K562 (cell line): ENCODE results near the gene ZNF581. TPM values are rescaled to one million over a fixed set of nuclear protein-coding genes. Genes with fewer than 3 reads are reported as not detected.

ENCODE experiments used
- ATAC-seq: fragments of 200-7000 bp; cut with Tn5 transposase; 3 replicates; pipeline ENCODE4 v1.9.1; 2020; ENCODE audit warnings: moderate library complexity
- BruUV-seq: library from RNA; stranded (reverse); fragments of 400-500 nt; replicated peaks from 2 replicates; lab custom pipeline; 2021; lab: Mats Ljungman, UMichigan
- CTCF ChIA-PET: fragments of 300-600 bp; formaldehyde crosslinking; extraction: SDS; loops from one replicate; lab custom pipeline; 2021; ENCODE audit warnings: low intra/inter-chr PET ratio; lab: Yijun Ruan, JAX
- POLR2A ChIA-PET: fragments of 300-600, 350-650 bp; sonication (Branson Sonifier 250); formaldehyde crosslinking; extraction: SDS; loops from one replicate; lab custom pipeline; 2021; ENCODE audit warnings: antibody characterized with exemption, inconsistent platforms; lab: Yijun Ruan, JAX
- DNase-seq, 4 experiments: peaks; one replicate each; pipeline versions ENCODE4 v3.0.0 to v3.0.0-alpha.2; 2011 to 2018; ENCODE audit warnings: low spot score in 3 of 4, mixed read lengths in 3 of 4; ENCODE audit errors: extremely low read depth in 1 of 4
- FAIRE-seq: peaks from 2 replicates; lab custom pipeline; 2011; peaks lifted over from hg19 to GRCh38; lab: Jason Lieb, UNC
- H2AFZ ChIP-seq: 2 replicates; pipeline ENCODE4 v1.6.0; 2011; ENCODE audit warnings: low read depth, low read length, control low read depth, inconsistent platforms
- H3K27ac ChIP-seq: fragments of 200-600 bp; 3 replicates; pipeline ENCODE4 v1.8.0; 2011; ENCODE audit warnings: low read depth, mild to moderate bottlenecking, control low read depth, inconsistent platforms, low read length, moderate library complexity, mixed read lengths; ENCODE audit errors: extremely low read depth
- H3K27me3 ChIP-seq, 2 experiments: fragments of 300-600 bp in 1 of 2; 2 replicates in 1 of 2; 3 replicates in 1 of 2; pipeline versions ENCODE4 v1.6.0 to v1.8.0; 2011; ENCODE audit warnings: inconsistent platforms in 2 of 2, low read length in 2 of 2, mild to moderate bottlenecking in 1 of 2, mixed read lengths in 1 of 2, moderate library complexity in 1 of 2; ENCODE audit not compliant: control insufficient read depth in 2 of 2, insufficient read depth in 2 of 2
- H3K36me3 ChIP-seq: fragments of 300-600 bp; 3 replicates; pipeline ENCODE4 v1.8.0; 2011; ENCODE audit warnings: mild to moderate bottlenecking, low read length, inconsistent platforms; ENCODE audit not compliant: control insufficient read depth, insufficient read depth
- H3K4me1 ChIP-seq, 2 experiments: fragments of 200-600 bp in 1 of 2; replicated peaks in 1 of 2; 2 replicates in 1 of 2; 3 replicates in 1 of 2; pipeline versions ENCODE4 v1.5.1 to v1.8.0; 2011; ENCODE audit warnings: inconsistent platforms in 2 of 2, low read length in 2 of 2, mild to moderate bottlenecking in 1 of 2, mixed read lengths in 1 of 2, moderate library complexity in 1 of 2; ENCODE audit not compliant: control insufficient read depth in 2 of 2, insufficient read depth in 2 of 2
- H3K4me2 ChIP-seq: 2 replicates; pipeline ENCODE4 v1.6.1; 2011; ENCODE audit warnings: low read length, control low read depth, inconsistent platforms, mixed read lengths; ENCODE audit not compliant: insufficient read depth
- H3K4me3 ChIP-seq: fragments of 200-600 bp; sonication (generic), shearing (Covaris generic); 2 replicates; pipeline ENCODE4 v1.5.1; 2016; ENCODE audit warnings: control low read depth, inconsistent platforms
- H3K79me2 ChIP-seq: fragments of 200-600 bp; 3 replicates; pipeline ENCODE4 v1.8.0; 2011; ENCODE audit warnings: low read length, inconsistent platforms; ENCODE audit not compliant: control insufficient read depth, insufficient read depth
- H3K9ac ChIP-seq, 2 experiments: 2 replicates each; pipeline versions ENCODE4 v1.6.0 to v1.6.1; 2011; ENCODE audit warnings: low read depth in 2 of 2, low read length in 2 of 2, control low read depth in 1 of 2, inconsistent platforms in 1 of 2, mild to moderate bottlenecking in 1 of 2, mixed read lengths in 1 of 2; ENCODE audit not compliant: insufficient read depth in 1 of 2
- H3K9me1 ChIP-seq: one replicate; pipeline ENCODE4 v1.6.0; 2011; ENCODE audit warnings: inconsistent platforms, mild to moderate bottlenecking, low read length, moderate library complexity; ENCODE audit not compliant: control insufficient read depth, insufficient read depth
- H3K9me3 ChIP-seq: replicated peaks from 2 replicates; pipeline ENCODE4 v1.5.1; 2011; ENCODE audit warnings: low read depth, low read length, inconsistent platforms; ENCODE audit not compliant: control insufficient read depth, insufficient read depth
- H4K20me1 ChIP-seq: replicated peaks from 2 replicates; pipeline ENCODE4 v1.6.1; 2011; ENCODE audit warnings: low read length, inconsistent platforms, mixed read lengths; ENCODE audit not compliant: control insufficient read depth, insufficient read depth
- CREM ChIP-seq: IDR thresholded peaks from 2 replicates; pipeline ENCODE4 v1.6.1; 2014; ENCODE audit warnings: antibody characterized with exemption, low read depth
- FOXM1 ChIP-seq, 2 experiments: fragments of 450-650 bp in 1 of 2; sonication (generic) in 1 of 2; formaldehyde crosslinking in 1 of 2; IDR thresholded peaks; 2 replicates each; pipeline versions ENCODE4 v1.6.1 to v1.9.0; 2017 to 2022; ENCODE audit warnings: low read depth in 2 of 2, mild to moderate bottlenecking in 2 of 2, missing genetic modification reagents in 1 of 2, moderate library complexity in 1 of 2
- JUN ChIP-seq, 2 experiments: sonication (generic) in 1 of 2; formaldehyde crosslinking in 1 of 2; IDR thresholded peaks; 2 replicates each; pipeline versions ENCODE4 v1.6.1 to v1.8.0; 2012 to 2022; ENCODE audit warnings: borderline replicate concordance in 2 of 2, mild to moderate bottlenecking in 2 of 2, improper control_type of control experiment in 1 of 2, low read depth in 1 of 2, low read length in 1 of 2, missing genetic modification reagents in 1 of 2
- MED1 ChIP-seq: sonication (generic); formaldehyde crosslinking; IDR thresholded peaks from 2 replicates; pipeline ENCODE4 v1.8.1; 2023; ENCODE audit warnings: missing genetic modification reagents, borderline replicate concordance
- NR1H2 ChIP-seq: sonication (generic); formaldehyde crosslinking; IDR thresholded peaks from 2 replicates; pipeline ENCODE4 v1.4.0; 2020; ENCODE audit warnings: mild to moderate bottlenecking, missing genetic modification reagents
- RBM22 ChIP-seq: fragments of 200-400 bp; formaldehyde crosslinking; IDR thresholded peaks from 2 replicates; pipeline ENCODE4 v1.6.1; 2018; ENCODE audit warnings: low read length, low read depth; ENCODE audit not compliant: poor library complexity, severe bottlenecking
- ZNF274 ChIP-seq: IDR thresholded peaks from 2 replicates; pipeline ENCODE4 v1.6.1; 2011; ENCODE audit warnings: low read depth, mild to moderate bottlenecking, low read length, moderate library complexity, borderline replicate concordance
- ZNF695 ChIP-seq: fragments of 450-650 bp; formaldehyde crosslinking; IDR thresholded peaks from 2 replicates; pipeline ENCODE4 v1.4.0; 2020; ENCODE audit warnings: mild to moderate bottlenecking, moderate library complexity
- ZNF830 ChIP-seq: fragments of 250-450 bp; sonication (Bioruptor Pico); IDR thresholded peaks from 2 replicates; pipeline ENCODE4 v1.5.0; 2021; ENCODE audit warnings: mild to moderate bottlenecking
- WGBS: fragments of 100-300 bp; shearing (Covaris generic); methylation state at CpG from one replicate; pipeline ENCODE4 v1.1.6; 2016; ENCODE audit warnings: low coverage, mixed read lengths; ENCODE audit not compliant: insufficient coverage; ENCODE audit errors: missing lambda C conversion rate; 5-methylcytosine and 5-hydroxymethylcytosine counted together
- in situ Hi-C: fragments of 300-500 bp; cut with MboI; formaldehyde crosslinking; loops from 4 replicates; pipeline ENCODE4 v1.15.0; 2018; ENCODE audit warnings: inconsistent platforms, mixed read lengths
- intact Hi-C: fragments of 100-400 bp; cut with micrococcal nuclease; formaldehyde crosslinking; loops from 2 replicates; pipeline ENCODE4 v1.14.2; 2022
- polyA plus RNA-seq, 8 experiments: library from polyadenylated mRNA; depleted of rRNA in 4 of 8; stranded (reverse) in 5 of 8; unstranded in 3 of 8; fragments of >200 nt; fragmentation: Nextera tagmentation in 2 of 8; fragmentation: Illumina TruSeq in 1 of 8; extraction: Ambion mirVana in 2 of 8; extraction: Trizol in 1 of 8; gene quantifications; 2 replicates each; pipeline versions ENCODE4 v1.2.1 to v1.2.3, GENCODE V29; 2011 to 2014; ENCODE audit warnings: inconsistent platforms in 1 of 8, missing spikeins in 1 of 8
- total RNA-seq, 7 experiments: library from RNA; depleted of rRNA in 6 of 7; stranded (reverse); fragments of >200 nt in 6 of 7; fragmentation: Illumina TruSeq in 2 of 7; extraction: Trizol in 2 of 7; gene quantifications; 2 replicates each; pipeline versions ENCODE4 v1.2.1 to v1.2.3, GENCODE V29; 2011 to 2021; ENCODE audit warnings: low replicate concordance in 1 of 7
- TF ChIP-seq, protein P1 (sequence below): sonication (generic); formaldehyde crosslinking; IDR thresholded peaks from 2 replicates; pipeline ENCODE4 v1.8.1; 2022; ENCODE audit warnings: missing genetic modification reagents

Gene ZNF581
- total and polyA plus RNA-seq, 9 of the 15 experiments (the other 6 are each of a cell fraction or from before 2014, with no cell fraction given), result 2.4 to 39.4 (median 15.4) TPM

DNA sequence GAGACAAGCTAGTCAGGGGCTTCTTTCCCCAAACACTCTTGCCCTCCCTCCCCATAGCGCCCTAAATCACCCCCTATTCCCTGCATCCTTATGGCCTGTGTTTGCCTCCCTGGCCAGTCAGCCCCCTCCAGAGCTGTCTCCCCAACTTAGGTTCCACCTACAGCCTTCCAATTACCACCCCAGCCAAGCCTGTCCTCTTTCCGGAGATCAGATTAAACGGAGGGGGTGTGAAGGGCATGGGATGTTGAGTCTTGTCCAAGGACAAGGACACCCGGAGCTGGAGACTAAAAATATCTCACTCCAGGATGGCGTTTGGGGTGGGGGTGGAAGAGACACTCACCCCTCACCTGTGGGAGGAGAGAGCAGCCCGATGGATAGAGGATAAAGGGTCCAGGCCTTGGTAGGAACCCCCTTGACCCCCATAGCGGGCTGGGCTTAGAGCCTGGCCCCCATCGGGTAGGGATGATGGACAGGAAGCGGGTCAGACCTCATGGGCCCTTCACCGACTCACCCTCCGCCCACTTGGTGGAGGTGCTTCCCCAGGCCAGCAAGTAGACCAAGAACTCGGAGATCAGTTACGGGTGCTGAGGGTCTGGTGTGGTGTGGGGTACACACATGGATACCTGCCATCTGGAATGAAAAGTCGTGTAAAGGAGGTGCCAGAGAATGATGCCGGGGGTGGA, 32.0 kb upstream of the ZNF581 start:
- no peaks in the 10 kb centered on the region for H3K27me3 ChIP-seq
- no peak for TF ChIP-seq NR1H2 (CRISPR knock-in tag)
- no peak for TF ChIP-seq JUN (IDR thresholded peaks at IDR 0.05; ENCODE audit: borderline replicate concordance, low read depth, low read length)
- TF ChIP-seq JUN (CRISPR knock-in tag; IDR thresholded peaks at IDR 0.05; ENCODE audit: borderline replicate concordance), result no peak
- TF ChIP-seq, all 486 proteins: peak for 0
- no peaks in the 10 kb centered on the region for H3K9me3 ChIP-seq
- H3K27ac ChIP-seq, result no peak overlapping the region
- H3K9ac ChIP-seq, result no peak overlapping the region
- H2AFZ ChIP-seq, result no peak overlapping the region
- in situ Hi-C loops, result no loop called here
- CTCF ChIA-PET, result no interaction called here
- H3K4me2 ChIP-seq, result no peak overlapping the region
- H3K4me1 ChIP-seq, result peaks cover 6 to 8% of the 10 kb centered on the region in 2 experiments
- no peaks in the 10 kb centered on the region for H4K20me1 ChIP-seq
- H3K9me1 ChIP-seq, result no peaks in the 10 kb centered on the region
- WGBS, result 77% methylated on average over 15 of the region's 15 CpGs
- DNase-seq (no peak), FAIRE-seq (no peak), ATAC-seq (no peak)
- no TSS peak for BruUV-seq
- peaks cover 32% of the 10 kb centered on the region; the same call in 2 of the 3 replicates for H3K36me3 ChIP-seq
- POLR2A ChIA-PET, result interaction anchor here (0.6 to 1.1 kb wide), 4 partner anchors 11 to 27 kb away, joined by 3 read pairs; partner anchors contain the start of gene ZNF784
- intact Hi-C loops, result no loop called here
- no peak overlapping the region for H3K4me3 ChIP-seq
- H3K79me2 ChIP-seq, result peaks cover 15% of the 10 kb centered on the region

DNA sequence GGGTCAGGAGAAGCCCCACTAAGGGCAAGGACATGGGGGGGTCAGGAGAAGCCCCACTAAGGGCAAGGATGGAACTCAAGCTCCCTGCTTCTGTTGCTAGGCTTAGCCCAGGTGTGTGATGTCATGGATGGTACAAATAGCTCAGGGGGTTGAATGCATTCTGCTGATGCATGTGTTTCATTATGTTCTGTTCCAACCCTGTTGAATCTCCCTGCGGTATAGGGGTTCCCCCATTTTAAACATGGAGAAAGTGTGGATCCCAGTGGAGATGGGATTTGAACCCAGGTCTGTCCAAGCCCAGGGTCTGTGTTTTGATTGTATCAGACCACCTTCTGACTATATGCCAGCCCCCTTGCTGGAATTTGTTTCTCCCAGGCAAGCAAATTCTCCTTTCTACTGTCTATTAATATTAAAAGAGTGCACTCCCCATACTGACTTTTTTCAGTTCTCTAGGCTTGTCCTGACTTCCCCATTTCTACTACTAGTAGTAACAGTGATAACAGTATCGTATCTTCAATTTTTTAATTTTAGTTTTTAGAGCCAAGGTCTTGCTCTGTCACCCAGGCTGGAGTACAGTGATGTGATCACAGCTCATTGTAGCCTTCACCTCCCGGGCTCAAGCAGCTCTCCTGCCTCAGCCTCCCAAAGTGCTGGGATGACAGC, 31.3 kb upstream of the ZNF581 start:
- intact Hi-C loops, result no loop called here
- Histone ChIP-seq H3K27ac (no peak overlapping the region), H3K9me1 (no peaks in the 10 kb centered on the region), H3K9me3 (no peaks in the 10 kb centered on the region), H3K4me2 (no peak overlapping the region), H3K4me3 (no peak overlapping the region), H3K4me1 (peaks cover 0 to 5% of the 10 kb centered on the region in 2 experiments; a peak in 2 of 5 replicates), H2AFZ (no peak overlapping the region), H3K9ac (no peak overlapping the region), H3K79me2 (peaks cover 8% of the 10 kb centered on the region), H3K36me3 (peaks cover 30% of the 10 kb centered on the region; the same call in 2 of the 3 replicates), H3K27me3 (no peaks in the 10 kb centered on the region), H4K20me1 (no peaks in the 10 kb centered on the region)
- ATAC-seq (no peak), FAIRE-seq (no peak), DNase-seq (no peak)
- BruUV-seq, result no TSS peak
- 75% methylated on average over 3 of the region's 3 CpGs for WGBS
- ChIA-PET POLR2A (interaction anchor here (1.1 kb wide), 1 partner anchor 12 kb away, joined by 3 read pairs; the partner anchor contains the start of gene ZNF784), CTCF (no interaction called here)
- in situ Hi-C loops, result no loop called here
- TF ChIP-seq RBM22, result no peak
- no peak for TF ChIP-seq CREM
- no peak for TF ChIP-seq FOXM1 (IDR thresholded peaks at IDR 0.05; ENCODE audit: low read depth)
- no peak for TF ChIP-seq FOXM1 (CRISPR knock-in tag; IDR thresholded peaks at IDR 0.05; ENCODE audit: low read depth)
- TF ChIP-seq ZNF830, result no peak
- no peak for TF ChIP-seq MED1 (CRISPR knock-in tag)
- TF ChIP-seq ZNF695 (CRISPR knock-in tag), result no peak
- TF ChIP-seq ZNF274, result no peak
- TF ChIP-seq, protein P1, sequence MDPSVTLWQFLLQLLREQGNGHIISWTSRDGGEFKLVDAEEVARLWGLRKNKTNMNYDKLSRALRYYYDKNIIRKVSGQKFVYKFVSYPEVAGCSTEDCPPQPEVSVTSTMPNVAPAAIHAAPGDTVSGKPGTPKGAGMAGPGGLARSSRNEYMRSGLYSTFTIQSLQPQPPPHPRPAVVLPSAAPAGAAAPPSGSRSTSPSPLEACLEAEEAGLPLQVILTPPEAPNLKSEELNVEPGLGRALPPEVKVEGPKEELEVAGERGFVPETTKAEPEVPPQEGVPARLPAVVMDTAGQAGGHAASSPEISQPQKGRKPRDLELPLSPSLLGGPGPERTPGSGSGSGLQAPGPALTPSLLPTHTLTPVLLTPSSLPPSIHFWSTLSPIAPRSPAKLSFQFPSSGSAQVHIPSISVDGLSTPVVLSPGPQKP (CRISPR knock-in tag), result no peak
